ENCODE results near the gene CELA3B. TPM values are rescaled to one million over a fixed set of nuclear protein-coding genes. Genes with fewer than 3 reads are reported as not detected.

CELA3B gene
- total and polyA plus RNA-seq, 8 donors, result 2,923 to 21,242 (median 14,182) TPM

DNA sequence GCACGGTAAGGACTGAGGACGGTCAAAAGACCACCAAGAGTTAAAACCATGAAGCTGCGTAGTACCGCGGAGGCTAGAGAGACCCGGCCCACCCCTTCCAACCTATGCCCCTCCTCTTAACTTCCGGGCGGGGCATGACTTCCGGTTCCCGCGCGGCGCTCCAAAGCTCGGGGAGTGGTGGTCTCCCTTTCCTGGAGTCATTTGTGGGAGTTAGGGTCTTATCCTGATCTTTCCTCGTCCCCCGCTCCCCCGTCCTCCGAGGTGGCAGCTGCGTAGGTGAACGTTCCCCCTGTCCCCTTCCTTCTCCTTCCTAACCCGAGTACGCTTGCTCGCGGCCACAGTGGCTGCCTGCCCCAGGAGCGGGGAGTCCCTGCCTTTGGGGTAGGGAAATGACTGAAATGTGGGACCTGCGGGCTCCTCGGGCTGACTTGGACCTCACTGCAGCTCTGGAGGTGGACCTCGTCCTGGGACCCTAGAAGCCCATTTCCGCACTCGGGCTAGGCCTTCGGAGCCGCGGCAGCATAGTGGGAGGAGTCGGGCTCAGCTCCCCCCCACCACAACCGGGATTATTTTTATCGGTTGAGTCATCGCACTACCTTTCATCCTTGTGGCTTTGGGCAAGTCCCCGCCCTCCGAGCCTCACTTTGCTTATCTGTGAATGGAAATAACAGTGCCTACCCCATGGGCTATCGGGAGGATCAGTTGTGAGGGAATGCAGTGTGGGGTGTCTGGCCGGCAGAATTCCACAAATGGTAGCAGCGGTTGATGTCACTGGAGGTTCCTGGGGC, 48.7 kb downstream of the CELA3B start:
- peak overlapping the region; percentile 34 to 61 (median 36) for H3K4me3 ChIP-seq
- no peaks in the 10 kb centered on the region for H3K4me1 ChIP-seq
- ATAC-seq (peak; percentile 73 to 95 (median 80)), FAIRE-seq (no peak), DNase-seq (peak; percentile 54 to 81 (median 68))
- 34 to 46% methylated on average over 41 to 42 of the region's 42 CpGs for WGBS, 2 donors
- intact Hi-C loops (cut with DNase I), result loop anchor here in 1 of 3 donors (5.0 kb wide), 1 partner anchor 392 kb away; no protein-coding TSS in a partner anchor
- H3K9me3 ChIP-seq, result no peaks in the 10 kb centered on the region
- H3K27ac ChIP-seq, result peak overlapping the region; percentile 81 to 97 (median 90)
- H3K36me3 ChIP-seq, result peaks cover 0 to 11% (median 5%) of the 10 kb centered on the region in 3 donors
- no peaks in the 10 kb centered on the region for H3K27me3 ChIP-seq
- no peak for TF ChIP-seq CTCF (IDR thresholded peaks at IDR 0.05)

GRCh38 chr1:22026924-22027289, 50.1 kb downstream of the CELA3B start:
- H3K4me3 ChIP-seq, result no peak overlapping the region
- ATAC-seq, result no peak
- H3K27ac ChIP-seq, result no peak overlapping the region
- peaks cover 0 to 18% (median 7%) of the 10 kb centered on the region in 3 donors for H3K36me3 ChIP-seq
- no peak for FAIRE-seq
- H3K27me3 ChIP-seq, result no peaks in the 10 kb centered on the region
- no peaks in the 10 kb centered on the region for H3K9me3 ChIP-seq
- no peak for TF ChIP-seq CTCF (IDR thresholded peaks at IDR 0.05)
- intact Hi-C loops (cut with DNase I), result loop anchor here in 1 of 3 donors (5.0 kb wide), 1 partner anchor 390 kb away; no protein-coding TSS in a partner anchor
- 85 to 87% methylated on average over 3 of the region's 3 CpGs for whole genome bisulfite sequencing, 2 donors
- H3K4me1 ChIP-seq, result no peaks in the 10 kb centered on the region
- no peak for DNase-seq

GRCh38 chr1:22030057-22030456, 53.2 kb downstream of the CELA3B start:
- H3K9me3 ChIP-seq, result no peaks in the 10 kb centered on the region
- DNase-seq (no peak), ATAC-seq (no peak), FAIRE-seq (no peak)
- H3K36me3 ChIP-seq, result peaks cover 0 to 18% (median 7%) of the 10 kb centered on the region in 3 donors
- no peaks in the 10 kb centered on the region for H3K4me1 ChIP-seq
- intact Hi-C loops (cut with DNase I), result no loop called here
- H3K27me3 ChIP-seq, result no peaks in the 10 kb centered on the region
- no peak for TF ChIP-seq CTCF (IDR thresholded peaks at IDR 0.05)
- 74 to 79% methylated on average over 4 of the region's 4 CpGs for WGBS, 2 donors
- H3K27ac ChIP-seq, result no peak overlapping the region
- no peak overlapping the region for H3K4me3 ChIP-seq

- H3K4me3 ChIP-seq, result no peak overlapping the region
- 74 to 78% methylated on average over 3 of the region's 3 CpGs for WGBS, 2 donors
- H3K27ac ChIP-seq, result no peak overlapping the region
- ATAC-seq, result no peak
- intact Hi-C loops (cut with DNase I), result no loop called here
- TF ChIP-seq CTCF (IDR thresholded peaks at IDR 0.05), result no peak
- peaks cover 0 to 18% (median 7%) of the 10 kb centered on the region in 3 donors for H3K36me3 ChIP-seq
- peak in 1 of 6 donors; percentile 12 for DNase-seq
- no peaks in the 10 kb centered on the region for H3K27me3 ChIP-seq
- no peaks in the 10 kb centered on the region for H3K4me1 ChIP-seq
- H3K9me3 ChIP-seq, result no peaks in the 10 kb centered on the region
- FAIRE-seq, result no peak
Observed at GRCh38 chr1:22030473-22030872, 53.7 kb downstream of the CELA3B start.

All from pancreas (tissue), 10 donors.